Prostate gland (tissue), 2 donors: ENCODE data around the gene CLPTM1L.

ENCODE experiments used
- CTCF ChIP-seq, 4 experiments: fragments of 200-600 bp in 2 of 4; fragments of 450-650 bp in 2 of 4; sonication (generic) in 2 of 4; IDR thresholded peaks; 1 replicate in 3 of 4; 2 replicates in 1 of 4; pipeline ENCODE4 v1.5.1; 2016 to 2019; ENCODE audit warnings: antibody characterized with exemption in 4 of 4, mild to moderate bottlenecking in 2 of 4, moderate library complexity in 2 of 4
- POLR2A ChIP-seq: fragments of 450-650 bp; IDR thresholded peaks from one replicate; pipeline ENCODE4 v1.6.1; 2016; ENCODE audit warnings: antibody characterized with exemption, mild to moderate bottlenecking
- POLR2AphosphoS5 ChIP-seq: sonication (generic); formaldehyde crosslinking; IDR thresholded peaks from one replicate; pipeline ENCODE4 v1.6.1; 2017; ENCODE audit warnings: antibody characterized with exemption

DNA sequence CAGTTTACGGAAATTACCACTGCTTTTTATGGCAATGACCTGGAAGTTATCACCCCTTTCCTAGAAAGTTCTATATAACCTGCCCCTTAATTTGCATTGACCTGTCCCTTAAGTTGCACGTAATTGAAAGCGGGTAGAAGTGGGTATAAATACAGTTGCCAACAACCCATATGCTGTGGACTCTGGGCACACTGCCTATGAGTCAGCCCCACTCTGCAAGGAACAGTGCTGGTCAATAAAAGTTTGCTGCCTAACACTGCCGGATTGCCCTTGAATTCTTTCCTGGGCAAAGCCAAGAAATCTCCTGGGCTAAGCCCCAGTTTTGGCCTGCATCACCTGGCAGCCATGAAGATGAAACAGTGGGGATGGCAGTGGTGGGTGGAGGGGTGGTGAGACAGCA is 23.9 kb upstream of the CLPTM1L start:
- no peak for TF ChIP-seq CTCF (IDR thresholded peaks at IDR 0.05)
- TF ChIP-seq POLR2AphosphoS5, result no peak
- TF ChIP-seq POLR2A, result no peak
